K562 (cell line): ENCODE measurements around the gene KLK5.

Source experiments
- ATF7 ChIP-seq: fragments of 450-650 bp; IDR thresholded peaks from 2 replicates; pipeline ENCODE4 v1.7.1; 2014; ENCODE audit warnings: mild to moderate bottlenecking, moderate library complexity
- EZH2 ChIP-seq: IDR thresholded peaks from 2 replicates; pipeline ENCODE4 v1.6.1; 2012; ENCODE audit warnings: low read depth, mild to moderate bottlenecking, inconsistent platforms, low read length, borderline replicate concordance
- IRF1 ChIP-seq: sonication (generic); formaldehyde crosslinking; IDR thresholded peaks from 2 replicates; pipeline ENCODE4 v1.8.0; 2022; ENCODE audit warnings: missing genetic modification reagents, mild to moderate bottlenecking, borderline replicate concordance
- KDM1A ChIP-seq, 2 experiments: fragments of 450-650 bp; IDR thresholded peaks; 2 replicates each; pipeline ENCODE4 v1.6.1; 2016; ENCODE audit warnings: mild to moderate bottlenecking in 2 of 2
- MBD1 ChIP-seq: fragments of 250-450 bp; sonication (Bioruptor Pico); IDR thresholded peaks from 2 replicates; pipeline ENCODE4 v1.8.0; 2022; ENCODE audit warnings: inconsistent platforms
- NFE2L1 ChIP-seq: fragments of 450-650 bp; IDR thresholded peaks from 2 replicates; pipeline ENCODE4 v1.6.1; 2016; ENCODE audit warnings: missing genetic modification characterization, low read depth, mild to moderate bottlenecking, missing compliant biosample characterization, moderate library complexity, borderline replicate concordance
- POLR2A ChIP-seq: fragments of 450-650 bp; conservative IDR thresholded peaks from 2 replicates; pipeline ENCODE4 v1.6.1; 2016
- POLR2AphosphoS5 ChIP-seq: IDR thresholded peaks from 2 replicates; pipeline ENCODE4 v1.6.1; 2011; ENCODE audit warnings: mild to moderate bottlenecking, low read depth, low read length, moderate library complexity; ENCODE audit not compliant: control insufficient read depth, insufficient read depth
- ZNF445 ChIP-seq: fragments of 250-450 bp; sonication (Bioruptor Pico); IDR thresholded peaks from 2 replicates; pipeline ENCODE4 v1.4.0; 2020; ENCODE audit warnings: low read depth, mild to moderate bottlenecking, moderate library complexity
- ZSCAN29 ChIP-seq: fragments of 450-650 bp; IDR thresholded peaks from 2 replicates; pipeline ENCODE4 v1.6.1; 2017

- TF ChIP-seq ATF7, result no peak
- no peak for TF ChIP-seq POLR2AphosphoS5
- no peak for TF ChIP-seq IRF1 (CRISPR knock-in tag)
- no peak for TF ChIP-seq EZH2
- no peak for TF ChIP-seq POLR2A
- TF ChIP-seq ZNF445 (CRISPR knock-in tag), result no peak
- no peak for TF ChIP-seq NFE2L1
- no peak for TF ChIP-seq KDM1A (IDR thresholded peaks at IDR 0.05)
- no peak for TF ChIP-seq ZSCAN29
- TF ChIP-seq MBD1 (CRISPR knock-in tag), result no peak
Measured at GRCh38 chr19:50922317-50922853, 30.5 kb downstream of the KLK5 start.
